ENCODE measurements around the gene CNTN4.
"Not testable (repeated sequence)": the region's sequence is repeated elsewhere in the genome, so short reads cannot be mapped to it uniquely, and the experiment has no call there.

CNTN4 gene

DNA sequence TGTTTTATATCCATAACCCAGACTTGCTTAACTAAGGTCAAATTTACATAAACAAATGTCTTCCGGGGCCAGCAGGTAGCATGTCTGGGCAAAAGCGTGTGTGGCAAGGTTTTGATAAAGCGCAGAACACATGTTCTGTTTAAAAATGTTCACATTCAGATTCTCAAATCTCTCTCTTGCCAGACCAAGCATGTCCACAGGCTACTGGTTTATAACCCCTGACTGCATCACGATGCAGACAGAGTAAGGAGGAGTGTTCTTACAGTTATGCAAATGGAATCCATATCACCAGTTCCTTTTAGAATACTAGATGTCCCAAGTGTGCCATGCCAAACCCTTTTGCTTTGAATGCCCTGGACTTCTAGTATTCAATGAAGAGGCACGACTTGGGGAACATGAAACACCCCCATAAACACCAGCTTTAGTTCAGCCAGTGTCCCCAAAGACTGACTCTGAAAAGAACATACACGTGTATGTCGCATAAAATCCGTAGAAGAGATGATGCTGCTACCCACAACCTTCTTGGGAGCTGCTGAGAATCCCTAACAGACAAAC lies 412.0 kb downstream of the CNTN4 start:
- in situ Hi-C loops (cut with MboI; ENCODE audit: low sequenced_read_pairs) = no loop called here

DNA sequence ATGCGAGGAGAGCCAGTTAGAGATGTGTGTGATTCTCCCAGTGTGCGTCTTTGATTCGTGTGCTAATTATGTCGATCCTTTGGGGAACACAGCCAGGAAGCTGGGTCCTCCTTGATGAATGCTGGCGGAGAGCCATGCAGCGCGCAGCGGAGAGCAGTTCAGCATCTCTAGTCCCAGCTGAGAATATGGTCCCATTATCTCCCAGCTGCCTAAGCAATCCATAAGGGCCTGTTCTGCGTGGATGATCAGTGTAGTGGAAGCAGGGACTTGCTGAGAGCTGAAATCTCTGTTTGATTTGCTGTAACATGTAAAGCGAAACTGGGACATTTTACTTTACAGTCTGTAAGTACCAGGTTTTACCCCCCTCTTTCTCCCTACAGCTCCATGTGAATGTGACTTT lies 412.7 kb downstream of the CNTN4 start:
- in situ Hi-C loops (cut with MboI; ENCODE audit: low sequenced_read_pairs) = no loop called here

DNA sequence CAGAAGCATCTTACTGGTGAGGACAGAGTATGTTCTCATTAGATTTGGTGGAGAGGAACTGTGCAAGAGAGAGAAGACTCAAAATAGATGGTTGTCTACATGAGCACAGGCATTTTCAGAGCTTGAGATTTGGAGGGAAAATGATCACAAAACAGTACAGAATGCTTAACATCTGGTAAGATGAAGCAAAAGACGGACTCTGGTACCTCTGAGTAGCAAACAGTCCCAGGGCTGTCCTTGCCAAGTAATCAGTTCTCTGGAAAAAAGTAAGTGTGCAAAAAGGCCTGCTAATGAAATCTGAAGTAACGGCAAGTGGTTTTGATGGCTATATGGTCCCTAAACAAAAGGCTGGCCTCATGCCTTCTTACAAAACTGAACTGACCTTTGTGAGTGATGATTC lies 414.2 kb downstream of the CNTN4 start:
- in situ Hi-C loops (cut with MboI; ENCODE audit: low sequenced_read_pairs) = no loop called here

DNA sequence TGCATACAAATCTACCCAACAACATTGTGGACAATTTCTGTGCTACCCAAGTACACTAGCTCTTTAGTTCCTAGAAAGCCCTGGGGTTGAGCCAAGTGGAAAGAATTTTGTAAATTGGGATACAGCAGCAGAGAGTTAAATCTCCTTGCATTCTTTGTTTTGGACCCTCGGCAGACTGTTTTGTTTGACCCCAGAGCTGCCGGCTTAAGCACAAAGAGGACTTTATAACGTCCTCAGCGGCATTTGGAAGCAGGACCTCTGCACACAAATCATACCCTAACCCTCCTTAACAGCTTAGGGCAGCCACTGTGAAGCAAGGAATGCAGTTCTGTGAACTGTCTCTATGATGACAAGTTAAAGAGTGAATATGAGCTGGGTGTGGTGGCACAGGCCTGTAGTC lies 415.3 kb downstream of the CNTN4 start:
- in situ Hi-C loops (cut with MboI; ENCODE audit: low sequenced_read_pairs) = no loop called here

DNA sequence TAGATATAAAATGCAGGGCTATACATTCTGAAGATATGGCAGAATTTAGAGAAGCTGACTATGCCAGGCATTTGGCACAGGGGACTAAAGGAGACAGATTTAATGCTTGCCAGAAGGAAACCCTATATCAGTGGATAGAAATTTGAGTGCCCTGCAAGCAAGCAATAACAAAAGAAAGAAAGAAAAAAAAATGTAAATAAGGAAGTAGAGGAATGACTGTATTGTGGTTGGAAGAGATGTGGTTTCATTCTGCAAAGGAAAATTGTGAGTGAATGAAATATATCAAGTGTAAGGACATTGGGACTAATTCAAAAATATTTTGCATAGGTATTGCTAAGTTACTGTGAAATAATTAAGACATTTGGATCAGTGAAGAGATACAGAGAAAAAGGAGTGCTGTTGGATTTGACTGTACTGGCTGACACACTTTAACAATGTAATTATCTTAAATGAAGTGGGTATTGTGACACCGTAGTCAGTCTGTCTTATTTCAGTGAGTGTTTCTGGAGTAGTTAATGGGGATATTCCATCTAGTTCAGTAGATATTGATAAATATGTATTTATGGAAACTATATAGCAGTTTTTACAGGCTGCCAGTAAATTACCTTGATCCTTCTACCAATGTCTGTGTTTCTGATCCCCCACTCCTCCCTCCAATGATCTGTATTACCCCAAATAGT lies 418.2 kb downstream of the CNTN4 start:
- in situ Hi-C loops (cut with MboI; ENCODE audit: low sequenced_read_pairs) = no loop called here

DNA sequence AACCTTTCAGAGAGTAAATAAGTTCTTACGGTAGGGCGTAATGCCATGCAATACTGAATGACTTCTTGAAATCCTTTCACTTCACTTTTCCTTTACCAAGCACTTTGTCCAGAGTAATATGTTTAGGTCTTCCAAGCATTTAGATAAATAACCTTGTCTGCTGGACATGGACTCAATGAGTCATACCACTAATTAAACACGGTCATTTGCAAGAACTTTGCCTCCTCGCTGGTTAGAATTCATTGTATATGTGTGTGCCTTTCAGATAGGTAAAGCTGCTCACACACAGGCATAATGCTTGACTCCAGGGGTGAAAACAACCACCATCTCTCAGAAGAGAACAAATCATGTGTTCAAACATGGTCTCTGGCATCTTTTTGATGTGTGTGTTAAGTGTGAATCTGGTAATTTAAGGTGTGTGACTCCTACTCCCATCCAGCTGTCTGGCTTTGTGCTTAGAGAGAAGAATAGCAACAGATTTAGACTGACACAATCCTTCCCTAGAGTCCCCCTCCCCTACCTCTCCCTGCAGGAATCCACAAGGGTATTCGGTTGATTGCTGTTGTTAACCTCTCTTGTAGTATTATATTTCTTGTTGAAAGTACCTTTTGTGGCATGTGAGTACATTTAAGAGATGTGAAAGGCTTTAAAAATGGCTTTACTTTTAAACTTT lies 419.0 kb downstream of the CNTN4 start:
- in situ Hi-C loops (cut with MboI; ENCODE audit: low sequenced_read_pairs) = no loop called here

DNA sequence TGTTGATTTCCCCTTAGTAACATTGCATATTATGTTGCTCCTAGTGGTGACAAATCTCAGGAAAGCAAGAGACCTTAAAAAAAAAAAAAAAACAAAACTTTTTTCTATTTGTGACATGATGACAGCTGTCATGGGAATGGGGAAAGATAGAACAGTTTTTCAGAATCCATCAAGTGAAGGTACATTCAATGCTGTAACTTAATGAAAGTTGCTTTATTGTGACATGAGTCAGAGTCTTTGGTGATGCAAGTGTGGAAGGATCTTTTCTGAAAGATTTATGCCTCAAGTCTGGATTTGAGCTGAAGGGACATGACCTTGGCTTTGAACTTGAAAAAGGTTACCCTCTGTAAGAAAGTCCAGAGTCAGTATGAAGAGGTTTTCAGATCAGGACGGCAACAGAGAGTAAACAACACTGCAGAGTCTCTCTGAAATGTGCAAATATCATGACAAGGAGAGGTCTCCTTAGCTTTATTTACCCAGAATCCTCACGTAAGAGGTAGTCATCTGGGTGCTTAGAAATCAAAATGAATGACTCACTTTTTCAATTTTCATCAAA lies 424.7 kb downstream of the CNTN4 start:
- in situ Hi-C loops (cut with MboI; ENCODE audit: low sequenced_read_pairs) = no loop called here

DNA sequence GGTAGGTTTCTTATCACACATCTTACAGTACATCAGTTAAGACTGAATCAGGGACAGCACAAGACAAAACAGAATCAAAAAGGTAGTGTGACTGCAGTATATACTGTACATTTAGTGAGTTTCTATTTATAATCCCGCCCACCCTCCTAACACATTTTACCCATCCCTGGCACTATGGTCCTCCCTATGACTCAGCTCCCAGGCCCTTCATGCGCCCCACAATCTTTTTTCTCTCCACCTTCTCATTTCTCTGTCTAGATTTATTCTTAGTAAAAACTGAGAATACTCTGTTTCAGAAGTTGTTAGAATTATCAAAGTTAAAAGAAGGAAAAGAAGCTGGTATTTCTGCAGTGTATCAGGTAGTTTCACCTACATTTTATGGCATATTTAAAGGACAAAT lies 427.3 kb downstream of the CNTN4 start:
- in situ Hi-C loops (cut with MboI; ENCODE audit: low sequenced_read_pairs) = no loop called here

DNA sequence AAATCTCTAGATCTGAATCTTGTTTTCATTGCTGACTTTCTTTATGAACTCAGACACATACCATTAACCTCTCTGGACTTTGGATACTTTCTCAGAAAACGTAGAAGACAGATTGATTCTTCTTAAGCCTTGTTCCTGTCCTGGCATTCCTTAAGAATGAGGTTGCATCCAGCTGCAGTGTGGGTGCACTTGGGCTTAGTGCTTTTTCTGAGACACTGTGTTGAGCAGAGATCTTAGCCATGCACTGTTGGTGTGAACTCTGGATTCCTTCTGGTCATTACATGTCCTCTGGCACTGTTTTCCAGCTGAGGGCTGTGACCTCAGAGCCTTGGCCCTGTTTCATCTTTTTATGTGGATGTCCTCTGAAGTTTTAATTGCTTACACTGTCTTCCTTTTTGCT lies 428.3 kb downstream of the CNTN4 start:
- in situ Hi-C loops (cut with MboI; ENCODE audit: low sequenced_read_pairs) = no loop called here

DNA sequence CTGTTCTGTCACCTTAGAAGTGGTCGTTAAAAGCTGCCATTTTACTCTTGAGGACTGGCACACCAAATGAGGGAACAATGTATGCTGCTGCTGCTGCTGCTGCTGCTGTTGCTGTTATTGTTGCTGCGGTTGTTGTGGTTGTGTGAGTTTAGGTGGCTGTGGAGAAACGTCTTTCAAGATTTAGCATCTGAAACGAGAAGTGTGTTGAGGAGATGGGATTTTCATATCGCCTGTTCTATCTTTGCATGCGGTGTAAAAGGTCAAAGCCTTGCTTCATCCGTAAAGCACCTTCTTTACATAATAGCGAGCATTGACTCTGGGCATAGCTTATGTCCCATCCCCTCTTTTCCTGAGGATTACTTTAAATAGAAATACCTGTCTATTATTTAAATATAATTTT lies 428.7 kb downstream of the CNTN4 start:
- in situ Hi-C loops (cut with MboI; ENCODE audit: low sequenced_read_pairs) = not testable (repeated sequence)

DNA sequence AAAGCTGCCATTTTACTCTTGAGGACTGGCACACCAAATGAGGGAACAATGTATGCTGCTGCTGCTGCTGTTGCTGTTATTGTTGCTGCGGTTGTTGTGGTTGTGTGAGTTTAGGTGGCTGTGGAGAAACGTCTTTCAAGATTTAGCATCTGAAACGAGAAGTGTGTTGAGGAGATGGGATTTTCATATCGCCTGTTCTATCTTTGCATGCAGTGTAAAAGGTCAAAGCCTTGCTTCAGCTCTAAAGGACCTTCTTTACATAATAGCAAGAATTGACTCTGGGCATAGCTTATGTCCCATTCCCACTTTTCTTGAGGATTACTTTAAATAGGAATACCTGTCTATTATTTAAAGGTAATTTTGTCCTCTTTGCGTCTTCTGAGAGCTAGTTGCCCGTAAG lies 436.1 kb downstream of the CNTN4 start:
- in situ Hi-C loops (cut with MboI; ENCODE audit: low sequenced_read_pairs) = not testable (repeated sequence)

DNA sequence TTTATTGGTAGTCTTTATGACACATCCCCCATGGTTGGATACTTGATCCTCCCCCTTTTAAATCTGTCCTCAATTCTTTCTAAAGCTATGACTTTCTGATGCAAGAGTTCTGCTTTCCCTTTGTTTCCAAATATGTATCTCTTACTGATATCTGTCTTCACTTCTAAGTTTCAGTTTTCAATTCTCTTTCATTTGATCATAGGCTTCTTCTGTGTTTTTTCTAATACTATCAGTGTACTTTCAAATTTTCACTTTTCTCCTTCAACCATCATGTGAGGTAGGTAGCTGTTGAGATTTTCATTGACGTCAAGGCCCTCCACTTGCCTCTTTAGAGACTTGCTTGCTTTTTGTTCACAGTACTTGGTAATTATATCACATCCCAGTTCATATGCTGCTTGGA lies 436.5 kb downstream of the CNTN4 start:
- in situ Hi-C loops (cut with MboI; ENCODE audit: low sequenced_read_pairs) = no loop called here

DNA sequence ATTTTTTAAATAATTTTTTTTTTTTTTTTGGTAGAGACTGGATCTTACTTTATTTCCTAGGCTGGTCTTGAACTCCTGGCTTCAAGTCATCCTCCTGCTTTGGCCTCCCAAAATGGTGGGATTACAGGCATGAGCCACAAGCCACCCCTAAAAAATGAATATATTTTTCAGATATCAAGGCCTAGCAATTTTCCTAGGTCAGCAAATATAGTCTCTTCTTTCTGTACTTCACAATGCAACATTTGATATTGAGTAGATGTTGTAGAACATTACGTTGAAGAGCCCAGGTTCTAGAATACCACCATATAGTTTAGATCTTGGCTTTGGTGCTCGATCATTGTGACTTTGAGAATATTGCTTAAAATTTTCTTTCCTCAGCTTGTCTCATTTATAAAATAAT lies 437.9 kb downstream of the CNTN4 start:
- in situ Hi-C loops (cut with MboI; ENCODE audit: low sequenced_read_pairs) = no loop called here

DNA sequence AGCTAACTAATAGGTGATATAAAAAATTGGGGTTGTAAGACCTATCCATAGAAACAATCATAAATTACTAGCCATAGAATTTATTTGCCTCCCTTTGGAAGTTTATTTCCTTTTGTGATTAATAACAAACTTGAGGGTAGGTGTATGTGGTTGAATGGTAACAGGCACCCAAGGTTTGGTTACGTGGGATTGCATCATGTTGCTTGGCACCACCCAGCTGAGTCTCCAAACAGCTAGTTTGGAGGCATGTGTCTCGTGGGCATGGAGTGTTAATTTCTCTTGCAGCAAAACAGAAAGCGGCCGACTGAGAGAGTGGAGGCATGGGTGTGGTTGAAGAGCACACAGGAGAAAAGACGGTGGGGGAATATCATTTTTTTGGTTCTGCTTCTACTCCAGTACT lies 441.4 kb downstream of the CNTN4 start:
- in situ Hi-C loops (cut with MboI; ENCODE audit: low sequenced_read_pairs) = no loop called here

DNA sequence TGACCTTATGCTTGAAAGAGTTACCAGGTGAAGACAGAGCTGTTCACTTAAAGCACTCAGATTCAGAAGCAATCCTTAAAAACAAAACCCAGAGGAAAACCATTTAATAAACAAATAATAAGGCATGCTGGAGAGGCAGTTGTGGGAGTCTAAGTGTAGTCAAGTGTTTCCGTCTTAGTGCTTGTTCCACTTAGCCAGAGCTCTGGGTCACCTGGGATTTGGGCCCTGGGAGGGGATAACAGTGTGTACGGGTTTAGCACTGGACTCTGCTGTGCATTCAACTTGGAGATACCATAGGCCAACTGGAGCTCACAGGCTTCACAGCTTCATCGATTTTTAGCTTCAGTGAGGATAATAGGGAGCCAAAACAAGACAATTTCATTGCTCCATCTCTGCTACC lies 444.6 kb downstream of the CNTN4 start:
- in situ Hi-C loops (cut with MboI; ENCODE audit: low sequenced_read_pairs) = no loop called here

DNA sequence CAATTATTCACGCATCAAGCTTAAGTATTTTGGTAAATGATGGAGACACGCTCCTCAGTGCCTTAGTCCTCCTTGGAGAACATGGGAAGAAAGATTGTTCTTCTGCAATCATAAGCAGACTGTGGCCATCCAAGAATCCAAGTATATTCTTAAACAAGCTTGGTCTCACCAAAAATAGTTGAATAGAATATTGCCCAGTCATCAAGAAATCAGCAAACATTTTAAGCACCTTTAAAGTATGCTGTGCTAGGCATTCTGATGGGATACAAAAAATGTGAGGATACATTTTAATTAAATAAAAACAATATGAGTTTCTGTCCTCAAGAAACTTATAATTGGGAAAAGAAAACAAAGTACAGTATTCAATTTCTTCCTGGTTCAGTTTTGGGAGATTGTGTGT lies 445.5 kb downstream of the CNTN4 start:
- in situ Hi-C loops (cut with MboI; ENCODE audit: low sequenced_read_pairs) = no loop called here

DNA sequence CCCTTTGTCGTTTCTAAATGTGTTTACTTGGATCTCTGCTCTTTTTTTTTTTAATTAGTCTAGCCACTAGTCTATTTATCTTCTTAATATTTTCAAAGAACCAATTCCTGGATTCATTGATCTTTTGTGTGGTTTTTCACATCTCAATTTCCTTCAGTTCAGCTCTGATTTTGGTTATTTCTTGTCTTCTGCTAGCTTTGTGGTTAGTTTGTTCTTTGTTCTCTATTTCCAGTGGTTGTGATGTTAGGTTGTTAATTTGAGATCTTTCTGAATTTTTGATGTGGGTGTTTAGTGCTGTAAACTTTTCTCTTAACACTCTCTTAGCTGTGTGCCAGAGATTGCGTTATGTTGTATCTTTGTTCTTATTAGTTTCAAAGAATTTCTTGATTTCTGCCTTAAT lies 446.1 kb downstream of the CNTN4 start:
- in situ Hi-C loops (cut with MboI; ENCODE audit: low sequenced_read_pairs) = no loop called here

DNA sequence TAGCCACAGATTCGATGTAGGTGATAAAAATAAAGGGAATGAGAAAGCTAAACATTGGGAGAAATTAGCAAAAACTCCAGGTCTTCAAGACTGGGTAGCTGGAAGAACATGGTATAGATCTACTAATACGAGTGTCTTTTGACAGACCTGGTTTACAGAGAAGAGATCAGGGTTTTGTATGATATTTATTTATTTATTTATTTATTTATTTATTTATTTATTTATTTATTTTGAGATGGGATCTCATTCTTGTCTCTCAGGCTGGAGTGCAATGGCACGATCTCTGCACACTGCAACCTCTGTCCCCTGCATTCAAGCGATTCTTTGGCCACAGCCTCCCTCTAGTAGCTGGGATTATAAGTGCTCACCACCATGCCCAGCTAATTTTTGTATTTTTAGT lies 448.4 kb downstream of the CNTN4 start:
- in situ Hi-C loops (cut with MboI; ENCODE audit: low sequenced_read_pairs) = no loop called here

DNA sequence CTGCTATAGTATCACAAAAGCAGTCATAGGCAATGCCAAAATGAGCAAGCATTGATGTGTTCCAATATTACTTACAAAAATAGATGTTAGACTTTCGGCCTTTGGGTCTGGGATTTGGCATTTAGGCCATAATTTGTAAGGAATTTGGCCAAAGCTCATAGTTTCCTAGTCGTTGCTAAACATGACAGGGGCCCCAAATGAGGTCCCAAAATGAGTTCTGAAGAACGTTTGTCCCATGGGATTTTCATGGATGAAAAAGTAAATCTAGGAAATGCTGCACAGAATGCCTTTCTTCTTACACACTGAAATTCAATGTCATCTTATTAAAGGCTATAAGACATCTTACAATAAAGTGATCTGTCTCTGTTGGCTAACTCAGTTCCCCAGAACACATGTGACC lies 456.0 kb downstream of the CNTN4 start:
- in situ Hi-C loops (cut with MboI; ENCODE audit: low sequenced_read_pairs) = no loop called here

DNA sequence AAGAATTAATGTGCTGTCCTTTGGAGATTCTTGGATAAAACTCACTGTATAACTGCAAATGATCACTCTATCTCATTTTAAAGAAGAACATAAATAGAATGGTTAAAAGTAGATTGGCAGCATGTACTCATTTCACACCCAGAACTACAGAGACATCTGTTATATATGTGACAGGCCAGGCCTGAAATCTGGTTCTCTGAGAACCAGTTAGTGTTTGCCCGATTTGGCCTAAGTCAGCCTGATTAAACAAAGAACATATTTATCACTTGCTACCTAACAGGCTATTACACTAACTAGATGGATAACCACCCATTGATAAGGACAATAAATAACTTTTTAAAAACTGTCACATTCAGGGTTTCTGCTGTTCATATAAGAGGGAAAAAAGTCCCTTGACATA lies 460.1 kb downstream of the CNTN4 start:
- in situ Hi-C loops (cut with MboI; ENCODE audit: low sequenced_read_pairs) = no loop called here

DNA sequence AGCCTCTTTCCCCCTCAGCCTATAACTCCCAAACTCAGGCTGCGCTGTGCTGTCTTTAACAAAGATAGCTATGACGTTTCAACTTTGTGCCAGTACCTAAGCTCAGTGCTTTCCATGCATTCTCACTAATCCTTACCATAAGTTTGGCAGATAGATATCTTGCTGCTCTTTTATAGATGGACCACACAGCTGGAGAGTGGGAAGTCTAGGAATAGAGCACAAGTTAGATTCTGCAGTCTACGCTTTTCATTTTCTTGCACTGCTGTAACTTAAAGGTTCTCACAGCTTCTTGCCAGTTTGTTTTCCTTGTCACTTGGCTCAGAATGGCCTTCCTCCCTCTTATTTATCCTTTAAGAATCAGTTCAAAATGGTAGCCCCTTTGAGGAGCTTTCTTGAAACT lies 468.8 kb downstream of the CNTN4 start:
- in situ Hi-C loops (cut with MboI; ENCODE audit: low sequenced_read_pairs) = no loop called here

DNA sequence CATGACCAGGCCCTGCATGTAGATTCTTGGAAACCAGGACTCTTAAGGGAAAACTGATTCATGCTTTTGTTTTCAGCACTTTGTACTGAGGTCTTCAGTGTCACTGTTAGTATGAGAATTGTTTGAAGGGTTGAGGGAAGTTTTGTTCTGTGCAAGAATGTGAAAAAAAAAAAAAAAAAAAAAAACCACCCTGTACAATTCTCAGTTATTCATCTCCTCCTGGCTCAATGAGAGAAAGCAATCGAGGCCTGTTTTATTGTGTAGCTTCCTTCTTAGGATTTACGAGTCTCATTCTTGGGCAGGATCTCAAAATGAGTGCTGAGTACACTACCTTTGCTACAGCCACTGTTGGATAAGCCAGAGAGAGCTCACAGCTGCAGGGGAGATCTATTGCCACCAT lies 469.5 kb downstream of the CNTN4 start:
- in situ Hi-C loops (cut with MboI; ENCODE audit: low sequenced_read_pairs) = no loop called here
